ENCODE measurements around the gene INSYN1.
"Not testable (repeated sequence)": the region's sequence is repeated elsewhere in the genome, so short reads cannot be mapped to it uniquely, and the experiment has no call there.

The INSYN1 gene

GRCh38 chr15:73711526-73711925 lies 41.6 kb downstream of the INSYN1 start:
- no peak for DNase-seq (ENCODE audit: low read depth)

- no peak for DNase-seq (ENCODE audit: low read depth)
Measured at GRCh38 chr15:73710321-73710720, 42.8 kb downstream of the INSYN1 start.

GRCh38 chr15:73709686-73710085 lies 43.5 kb downstream of the INSYN1 start:
- no peak for DNase-seq (ENCODE audit: low read depth)

GRCh38 chr15:73709241-73709640 lies 43.9 kb downstream of the INSYN1 start:
- DNase-seq (ENCODE audit: low read depth) = no peak

- no peak for DNase-seq (ENCODE audit: low read depth)
Measured at GRCh38 chr15:73708691-73709090, 44.5 kb downstream of the INSYN1 start.

- DNase-seq (ENCODE audit: low read depth) = peak; percentile 45
Measured at GRCh38 chr15:73704869-73705645, 48.1 kb downstream of the INSYN1 start.

- not testable (repeated sequence) for DNase-seq (ENCODE audit: low read depth)
Measured at GRCh38 chr15:73704142-73704868, 48.8 kb downstream of the INSYN1 start.

GRCh38 chr15:73703601-73704000 lies 49.5 kb downstream of the INSYN1 start:
- not testable (repeated sequence) for DNase-seq (ENCODE audit: low read depth)

GRCh38 chr15:73702311-73703239 lies 50.6 kb downstream of the INSYN1 start:
- not testable (repeated sequence) for DNase-seq (ENCODE audit: low read depth)

- peak; percentile 77 for DNase-seq (ENCODE audit: low read depth)
Measured at GRCh38 chr15:73700041-73700842, 52.9 kb downstream of the INSYN1 start.

- DNase-seq (ENCODE audit: low read depth) = no peak
Measured at GRCh38 chr15:73699249-73700040, 53.7 kb downstream of the INSYN1 start.

- peak; percentile 94 for DNase-seq (ENCODE audit: low read depth)
Measured at GRCh38 chr15:73697033-73697467, 56.1 kb downstream of the INSYN1 start.

GRCh38 chr15:73696641-73697001 lies 56.5 kb downstream of the INSYN1 start:
- no peak for DNase-seq (ENCODE audit: low read depth)

GRCh38 chr15:73695773-73696640 lies 57.1 kb downstream of the INSYN1 start:
- DNase-seq (ENCODE audit: low read depth) = no peak

GRCh38 chr15:73694419-73694818 lies 58.7 kb downstream of the INSYN1 start:
- peak; percentile 29 for DNase-seq (ENCODE audit: low read depth)

- peak; percentile 80 for DNase-seq (ENCODE audit: low read depth)
Measured at GRCh38 chr15:73691396-73691795, 61.8 kb downstream of the INSYN1 start.

- peak; percentile 25 for DNase-seq (ENCODE audit: low read depth)
Measured at GRCh38 chr15:73688455-73688854, 64.7 kb downstream of the INSYN1 start.

- DNase-seq (ENCODE audit: low read depth) = no peak
Measured at GRCh38 chr15:73687351-73687750, 65.8 kb downstream of the INSYN1 start.

- peak; percentile 94 for DNase-seq (ENCODE audit: low read depth)
Measured at GRCh38 chr15:73686781-73687256, 66.3 kb downstream of the INSYN1 start.
